Measurements from ENCODE around the gene VAMP5. TPM values are rescaled to one million over a fixed set of nuclear protein-coding genes. Genes with fewer than 3 reads are reported as not detected.

VAMP5 gene
- total and polyA plus RNA-seq, 2 of the 8 experiments (the other 6 are each of a cell fraction or from before 2014, with no cell fraction given), result 4.7 to 14.2 TPM

GRCh38 chr2:85582492-85582891 is 1.7 kb upstream of the VAMP5 start (continued):
- TF ChIP-seq CTBP2 (IDR thresholded peaks at IDR 0.05; ENCODE audit: borderline replicate concordance, insufficient read depth, insufficient read length, low read length), result no peak

Data from H1 (cell line).